HCT116 (cell line): Measurements from ENCODE around the gene HDLBP. TPM values are rescaled to one million over a fixed set of nuclear protein-coding genes. Genes with fewer than 3 reads are reported as not detected.

Experiments
- ATAC-seq: fragments of 200-7000 bp; cut with Tn5 transposase; 2 replicates; pipeline ENCODE4 v1.9.1; 2020; ENCODE audit warnings: mild to moderate bottlenecking, moderate library complexity
- BruUV-seq: library from RNA; stranded (reverse); fragments of 400-500 nt; replicated peaks from 2 replicates; lab custom pipeline; 2021; lab: Mats Ljungman, UMichigan
- CTCF ChIA-PET: fragments of 300-600 bp; sonication (Branson Sonifier 250); formaldehyde crosslinking; loops from one replicate; lab custom pipeline; 2021; ENCODE audit warnings: antibody characterized with exemption; lab: Charles Lee
- POLR2A ChIA-PET: fragments of 300-600, 350-600 bp; sonication (Branson Sonifier 250); formaldehyde crosslinking; loops from one replicate; lab custom pipeline; 2021; ENCODE audit warnings: antibody characterized with exemption; lab: Charles Lee
- RAD21 ChIA-PET, 2 experiments: fragments of 300-600 bp; sonication (Branson Sonifier 250); formaldehyde crosslinking; loops; one replicate each; lab custom pipeline; 2023; ENCODE audit warnings: low total read pairs in 2 of 2; ENCODE audit not compliant: uncharacterized antibody in 2 of 2, unreplicated experiment in 2 of 2, low non-redundant PET in 1 of 2; lab: Charles Lee
- DNase-seq: peaks from one replicate; pipeline ENCODE4 v3.0.0-alpha.2; 2010; ENCODE audit warnings: low read depth, low spot score
- H2AFZ ChIP-seq: fragments of 200-600 bp; shearing (Covaris generic), sonication (generic); 2 replicates; pipeline ENCODE4 v1.6.1; 2017; ENCODE audit warnings: low read depth, mixed run types, mixed read lengths, antibody characterized with exemption, low read length; ENCODE audit not compliant: poor library complexity, severe bottlenecking
- H3K27ac ChIP-seq: 2 replicates; pipeline ENCODE4 v1.5.1; 2012; ENCODE audit warnings: low read depth, low read length
- H3K27me3 ChIP-seq: fragments of 200-600 bp; sonication (generic); 2 replicates; pipeline ENCODE4 v1.6.1; 2016; ENCODE audit warnings: mixed run types, low read length, mixed read lengths; ENCODE audit not compliant: insufficient read depth
- H3K36me3 ChIP-seq, 2 experiments: fragments of 200-500 bp in 1 of 2; fragments of 200-600 bp in 1 of 2; sonication (Bioruptor generic) in 1 of 2; sonication (generic) in 1 of 2; 2 replicates each; pipeline versions ENCODE4 v1.5.1 to v1.6.1; 2014 to 2016; ENCODE audit warnings: low read length in 2 of 2, inconsistent platforms in 1 of 2, mixed read lengths in 1 of 2, mixed run types in 1 of 2; ENCODE audit not compliant: insufficient read depth in 2 of 2, control insufficient read depth in 1 of 2
- H3K4me1 ChIP-seq, 2 experiments: fragments of 200-600 bp in 1 of 2; sonication (generic) in 1 of 2; 2 replicates each; pipeline versions ENCODE4 v1.5.1 to v1.6.1; 2012 to 2017; ENCODE audit warnings: low read length in 2 of 2, inconsistent platforms in 1 of 2, mild to moderate bottlenecking in 1 of 2, mixed read lengths in 1 of 2, mixed run types in 1 of 2, moderate library complexity in 1 of 2; ENCODE audit not compliant: insufficient read depth in 2 of 2, control insufficient read depth in 1 of 2
- H3K4me2 ChIP-seq: fragments of 200-600 bp; sonication (generic); 2 replicates; pipeline ENCODE4 v1.6.1; 2017; ENCODE audit warnings: mixed run types, low read length, mixed read lengths
- H3K4me3 ChIP-seq, 2 experiments: fragments of 200-600 bp in 1 of 2; sonication (generic) in 1 of 2; replicated peaks in 1 of 2; 2 replicates each; pipeline ENCODE4 v1.5.1; 2011 to 2016; ENCODE audit warnings: low read length in 2 of 2, control low read depth in 1 of 2, low read depth in 1 of 2, mild to moderate bottlenecking in 1 of 2, mixed read lengths in 1 of 2, mixed run types in 1 of 2
- H3K79me2 ChIP-seq: fragments of 200-600 bp; sonication (generic); 2 replicates; pipeline ENCODE4 v1.6.1; 2017; ENCODE audit warnings: mild to moderate bottlenecking, mixed run types, low read length, moderate library complexity, mixed read lengths; ENCODE audit not compliant: insufficient read depth
- H3K9ac ChIP-seq: fragments of 200-600 bp; sonication (generic); 2 replicates; pipeline ENCODE4 v1.6.1; 2016; ENCODE audit warnings: low read length, mixed read lengths
- H3K9me2 ChIP-seq: fragments of 200-600 bp; sonication (generic), shearing (Covaris generic); 2 replicates; pipeline ENCODE4 v1.6.1; 2017; ENCODE audit warnings: mixed run types, mild to moderate bottlenecking, moderate library complexity; ENCODE audit not compliant: insufficient read depth
- H3K9me3 ChIP-seq, 2 experiments: fragments of 200-500 bp in 1 of 2; fragments of 200-600 bp in 1 of 2; sonication (Bioruptor generic) in 1 of 2; sonication (generic) in 1 of 2; 2 replicates each; pipeline ENCODE4 v1.6.1; 2014 to 2017; ENCODE audit warnings: low read length in 2 of 2, mixed read lengths in 2 of 2, inconsistent platforms in 1 of 2, low read depth in 1 of 2, mild to moderate bottlenecking in 1 of 2, mixed run types in 1 of 2, moderate library complexity in 1 of 2; ENCODE audit not compliant: control insufficient read depth in 1 of 2, insufficient read depth in 1 of 2
- H4K20me1 ChIP-seq: fragments of 200-600 bp; sonication (generic), shearing (Covaris generic); 2 replicates; pipeline ENCODE4 v1.6.1; 2017; ENCODE audit warnings: mixed run types, mild to moderate bottlenecking, moderate library complexity; ENCODE audit not compliant: insufficient read depth
- CBX3 ChIP-seq: IDR thresholded peaks from 2 replicates; pipeline ENCODE4 v1.6.1; 2012; ENCODE audit warnings: low read depth
- ELF1 ChIP-seq: IDR thresholded peaks from 2 replicates; pipeline ENCODE4 v1.6.1; 2012; ENCODE audit warnings: low read depth, borderline replicate concordance
- EZH2 ChIP-seq: fragments of 200-600 bp; sonication (generic); IDR thresholded peaks from 2 replicates; pipeline ENCODE4 v1.6.1; 2017; ENCODE audit warnings: antibody characterized with exemption, mixed run types
- FOSL1 ChIP-seq: IDR thresholded peaks from 2 replicates; pipeline ENCODE4 v1.6.1; 2012; ENCODE audit warnings: low read depth
- JUND ChIP-seq: IDR thresholded peaks from 2 replicates; pipeline ENCODE4 v1.6.1; 2012
- POLR2AphosphoS5 ChIP-seq: IDR thresholded peaks from 2 replicates; pipeline ENCODE4 v1.6.1; 2011; ENCODE audit warnings: mild to moderate bottlenecking, low read depth, low read length, moderate library complexity
- RAD21 ChIP-seq: IDR thresholded peaks from 2 replicates; pipeline ENCODE4 v1.6.1; 2012; ENCODE audit warnings: low read depth, mild to moderate bottlenecking
- SRF ChIP-seq: IDR thresholded peaks from 2 replicates; pipeline ENCODE4 v1.6.1; 2012; ENCODE audit warnings: low read depth
- TCF7L2 ChIP-seq: IDR thresholded peaks from 2 replicates; pipeline ENCODE4 v1.7.0; 2011; ENCODE audit warnings: borderline replicate concordance, inconsistent platforms; ENCODE audit not compliant: insufficient read depth, insufficient read length; ENCODE audit errors: extremely low read depth
- YY1 ChIP-seq: IDR thresholded peaks from 2 replicates; pipeline ENCODE4 v1.6.1; 2011; ENCODE audit warnings: low read length, low read depth, moderate library complexity, mild to moderate bottlenecking; ENCODE audit not compliant: insufficient replicate concordance; ENCODE audit errors: extremely low read depth
- ZFX ChIP-seq: fragments of 450-650 bp; IDR thresholded peaks from 2 replicates; pipeline ENCODE4 v1.6.1; 2017
- ZNF274 ChIP-seq: fragments of 200-500 bp; sonication (Bioruptor generic); IDR thresholded peaks from 2 replicates; pipeline ENCODE4 v1.6.1; 2014; ENCODE audit warnings: mild to moderate bottlenecking, low read depth, low read length, inconsistent platforms
- intact Hi-C: fragments of 100-400 bp; cut with micrococcal nuclease; formaldehyde crosslinking; loops from 2 replicates; pipeline ENCODE4 v1.10.0; 2022
- total RNA-seq: library from RNA; stranded (reverse); gene quantifications from one replicate; pipeline ENCODE4 v1.2.1, GENCODE V29; 2021; ENCODE audit not compliant: unreplicated experiment
- TF ChIP-seq, protein P1 (sequence below): IDR thresholded peaks from 2 replicates; pipeline ENCODE4 v1.6.1; 2012
- TF ChIP-seq, protein P2 (sequence below), 3 experiments: fragments of 200-600 bp in 1 of 3; sonication (generic) in 1 of 3; IDR thresholded peaks in 2 of 3; conservative IDR thresholded peaks in 1 of 3; 2 replicates each; pipeline ENCODE4 v1.5.1; 2012 to 2017; ENCODE audit warnings: low read depth in 2 of 3, low read length in 2 of 3, antibody characterized with exemption in 1 of 3, borderline replicate concordance in 1 of 3, control low read depth in 1 of 3, mild to moderate bottlenecking in 1 of 3, mixed read lengths in 1 of 3, mixed run types in 1 of 3, moderate library complexity in 1 of 3; ENCODE audit not compliant: insufficient read depth in 1 of 3
- TF ChIP-seq, protein P3 (sequence below): IDR thresholded peaks from 2 replicates; pipeline ENCODE4 v1.6.1; 2011; ENCODE audit warnings: mild to moderate bottlenecking, low read length, moderate library complexity; ENCODE audit not compliant: insufficient replicate concordance; ENCODE audit errors: extremely low read depth

HDLBP gene
- total RNA-seq, 1 experiment from 2014 or later: 462 TPM

DNA sequence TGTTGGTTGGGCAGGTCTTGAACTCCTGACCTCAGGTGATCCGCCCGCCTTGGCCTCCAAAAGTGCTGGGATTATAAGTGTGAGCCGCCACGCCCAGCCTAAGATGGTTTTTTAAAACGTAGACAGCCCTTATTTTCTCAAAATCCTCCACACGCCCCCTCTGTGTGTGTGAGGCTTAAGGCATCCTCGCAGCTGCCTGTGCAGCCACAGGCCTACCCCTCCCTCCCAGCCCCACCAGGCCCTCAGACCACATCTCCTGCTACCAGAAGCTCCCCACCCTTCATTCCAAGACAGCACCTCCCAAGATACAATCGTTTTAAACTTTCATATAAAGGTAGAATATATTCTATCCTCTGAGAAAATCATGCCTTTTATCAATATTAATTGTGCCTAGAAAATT, 122.2 kb downstream of the HDLBP start:
- DNase-seq (no peak), ATAC-seq (no peak)
- Histone ChIP-seq H3K9me3 (no peaks in the 10 kb centered on the region), H3K9me2 (no peaks in the 10 kb centered on the region), H3K4me2 (no peak overlapping the region), H3K4me1 (no peaks in the 10 kb centered on the region), H3K79me2 (no peaks in the 10 kb centered on the region), H2AFZ (no peak overlapping the region), H3K27ac (no peak overlapping the region), H3K4me3 (no peak overlapping the region), H4K20me1 (no peaks in the 10 kb centered on the region), H3K9ac (no peak overlapping the region), H3K36me3 (no peaks in the 10 kb centered on the region), H3K27me3 (no peaks in the 10 kb centered on the region)
- POLR2A ChIA-PET: no interaction called here
- CTCF ChIA-PET: no interaction called here
- no TSS peak for BruUV-seq
- no peak for TF ChIP-seq TCF7L2
- TF ChIP-seq POLR2AphosphoS5: no peak
- TF ChIP-seq RAD21: no peak
- TF ChIP-seq SRF: no peak
- no peak for TF ChIP-seq ZNF274
- no peak for TF ChIP-seq EZH2
- no peak for TF ChIP-seq YY1
- TF ChIP-seq, protein P1, sequence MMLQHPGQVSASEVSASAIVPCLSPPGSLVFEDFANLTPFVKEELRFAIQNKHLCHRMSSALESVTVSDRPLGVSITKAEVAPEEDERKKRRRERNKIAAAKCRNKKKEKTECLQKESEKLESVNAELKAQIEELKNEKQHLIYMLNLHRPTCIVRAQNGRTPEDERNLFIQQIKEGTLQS: no peak
- TF ChIP-seq CBX3: no peak
- no peak for TF ChIP-seq ZFX
- TF ChIP-seq, protein P2, sequence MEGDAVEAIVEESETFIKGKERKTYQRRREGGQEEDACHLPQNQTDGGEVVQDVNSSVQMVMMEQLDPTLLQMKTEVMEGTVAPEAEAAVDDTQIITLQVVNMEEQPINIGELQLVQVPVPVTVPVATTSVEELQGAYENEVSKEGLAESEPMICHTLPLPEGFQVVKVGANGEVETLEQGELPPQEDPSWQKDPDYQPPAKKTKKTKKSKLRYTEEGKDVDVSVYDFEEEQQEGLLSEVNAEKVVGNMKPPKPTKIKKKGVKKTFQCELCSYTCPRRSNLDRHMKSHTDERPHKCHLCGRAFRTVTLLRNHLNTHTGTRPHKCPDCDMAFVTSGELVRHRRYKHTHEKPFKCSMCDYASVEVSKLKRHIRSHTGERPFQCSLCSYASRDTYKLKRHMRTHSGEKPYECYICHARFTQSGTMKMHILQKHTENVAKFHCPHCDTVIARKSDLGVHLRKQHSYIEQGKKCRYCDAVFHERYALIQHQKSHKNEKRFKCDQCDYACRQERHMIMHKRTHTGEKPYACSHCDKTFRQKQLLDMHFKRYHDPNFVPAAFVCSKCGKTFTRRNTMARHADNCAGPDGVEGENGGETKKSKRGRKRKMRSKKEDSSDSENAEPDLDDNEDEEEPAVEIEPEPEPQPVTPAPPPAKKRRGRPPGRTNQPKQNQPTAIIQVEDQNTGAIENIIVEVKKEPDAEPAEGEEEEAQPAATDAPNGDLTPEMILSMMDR (IDR thresholded peaks at IDR 0.05 in 2 of 3, conservative IDR thresholded peaks at IDR 0.05 in 1 of 3; ENCODE audit: borderline replicate concordance in 1 of 3, insufficient read depth in 1 of 3, low read depth in 2 of 3, low read length in 2 of 3): no peak
- TF ChIP-seq, protein P3, sequence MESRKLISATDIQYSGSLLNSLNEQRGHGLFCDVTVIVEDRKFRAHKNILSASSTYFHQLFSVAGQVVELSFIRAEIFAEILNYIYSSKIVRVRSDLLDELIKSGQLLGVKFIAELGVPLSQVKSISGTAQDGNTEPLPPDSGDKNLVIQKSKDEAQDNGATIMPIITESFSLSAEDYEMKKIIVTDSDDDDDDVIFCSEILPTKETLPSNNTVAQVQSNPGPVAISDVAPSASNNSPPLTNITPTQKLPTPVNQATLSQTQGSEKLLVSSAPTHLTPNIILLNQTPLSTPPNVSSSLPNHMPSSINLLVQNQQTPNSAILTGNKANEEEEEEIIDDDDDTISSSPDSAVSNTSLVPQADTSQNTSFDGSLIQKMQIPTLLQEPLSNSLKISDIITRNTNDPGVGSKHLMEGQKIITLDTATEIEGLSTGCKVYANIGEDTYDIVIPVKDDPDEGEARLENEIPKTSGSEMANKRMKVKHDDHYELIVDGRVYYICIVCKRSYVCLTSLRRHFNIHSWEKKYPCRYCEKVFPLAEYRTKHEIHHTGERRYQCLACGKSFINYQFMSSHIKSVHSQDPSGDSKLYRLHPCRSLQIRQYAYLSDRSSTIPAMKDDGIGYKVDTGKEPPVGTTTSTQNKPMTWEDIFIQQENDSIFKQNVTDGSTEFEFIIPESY: no peak
- no peak for TF ChIP-seq FOSL1
- no peak for TF ChIP-seq JUND
- TF ChIP-seq ELF1: no peak
- intact Hi-C loops: no loop called here
- RAD21 ChIA-PET: no interaction called here
